Activated T-helper 1 cell treated with Interleukin-2 at 50 U/mL for 16 hours (primary cell): Measurements from ENCODE around the gene UCP1.
A peak's percentile ranks its signal among the peaks of the same experiment; 100 is the strongest.
"Not testable (repeated sequence)": the region's sequence is repeated elsewhere in the genome, so short reads cannot be mapped to it uniquely, and the experiment has no call there.

Source experiments
- DNase-seq: peaks from one replicate; pipeline ENCODE4 v3.0.0-alpha.2; 2020; ENCODE audit warnings: low read depth

The UCP1 gene

DNA sequence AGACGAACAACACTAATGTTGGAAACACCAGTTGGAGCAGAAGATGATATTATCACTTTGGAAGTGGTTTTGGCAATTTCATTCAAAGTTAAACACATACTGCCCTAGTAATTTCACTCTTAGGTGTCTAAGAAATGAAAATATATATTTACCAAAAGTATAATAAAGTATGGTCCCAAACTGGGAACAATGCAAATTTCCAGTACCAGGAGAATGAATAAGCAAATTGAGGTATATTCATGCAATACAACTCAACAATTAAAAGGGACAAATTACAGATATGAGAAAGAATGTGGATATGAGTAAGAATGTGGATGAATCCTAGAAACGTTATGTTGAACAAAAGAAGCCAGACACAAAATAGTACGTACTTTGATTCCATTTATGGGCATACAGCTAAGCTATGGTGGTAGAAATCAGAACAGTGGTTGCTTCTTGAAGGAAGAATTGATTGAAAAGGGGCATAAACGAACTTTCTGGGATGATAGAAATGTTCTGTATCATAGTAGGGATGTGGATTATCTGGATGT is 34.7 kb downstream of the UCP1 start:
- no peak for DNase-seq

DNA sequence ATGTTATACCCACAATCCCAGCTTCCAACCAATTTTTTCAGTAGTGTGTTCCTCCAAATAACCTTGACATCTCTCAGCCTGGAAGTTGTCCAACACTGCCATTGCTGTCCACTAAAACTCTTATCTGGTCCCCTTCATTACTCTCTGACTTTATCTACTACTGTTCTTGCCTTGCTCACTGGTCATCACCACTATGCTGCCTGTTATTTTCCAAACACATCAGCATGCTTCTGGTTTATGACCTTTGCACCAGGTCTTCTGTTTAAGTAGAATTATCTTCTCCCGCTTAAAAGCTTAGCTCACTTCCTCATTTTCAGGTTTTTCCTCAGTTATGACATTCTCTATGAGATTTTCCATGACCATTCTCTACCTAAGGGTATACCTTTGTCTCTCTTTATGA is 39.3 kb downstream of the UCP1 start:
- no peak for DNase-seq

DNA sequence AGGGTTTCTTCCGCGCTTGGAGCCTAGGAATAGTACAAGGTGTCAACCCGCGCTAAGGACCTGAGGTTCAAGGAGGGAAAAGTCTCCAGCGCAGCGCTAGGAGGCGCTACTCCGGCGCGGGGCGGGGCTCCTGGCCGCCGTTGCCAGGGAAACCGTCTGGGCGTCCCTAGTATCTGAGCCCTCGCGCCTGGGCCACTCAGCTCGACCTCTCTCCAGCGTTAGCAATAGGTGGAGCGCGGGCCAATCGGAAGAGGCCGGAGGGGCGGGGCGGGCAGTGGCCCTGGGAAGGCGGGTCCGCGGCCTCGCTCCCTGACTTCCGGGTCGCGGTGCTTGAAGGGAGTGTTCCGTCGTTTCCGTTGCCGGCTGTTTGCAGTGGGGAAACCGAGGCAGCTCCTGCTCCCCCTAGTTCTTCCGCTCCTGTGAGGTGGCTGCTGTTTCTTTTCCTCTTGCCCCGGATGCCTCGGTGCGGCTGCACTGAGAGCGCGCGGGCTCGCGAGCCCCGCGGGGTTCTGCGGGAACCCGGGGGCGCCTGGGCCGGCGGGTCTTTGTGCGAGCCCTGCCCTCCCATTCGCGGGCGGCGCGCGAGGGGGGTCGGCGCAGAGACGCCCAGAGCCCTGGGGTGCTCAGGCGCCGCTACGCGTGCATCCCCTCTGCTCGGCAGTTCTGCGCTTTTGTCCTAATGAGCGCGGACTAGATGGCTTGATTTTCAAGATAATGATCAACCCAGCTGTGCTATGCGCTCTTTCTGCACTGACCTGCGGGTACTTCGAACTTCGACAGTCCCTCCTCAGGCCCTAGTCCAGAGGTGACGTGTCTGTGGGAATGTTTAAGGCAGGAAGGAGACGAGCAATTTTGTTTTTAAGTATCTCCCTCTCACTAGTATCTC is 44.7 kb downstream of the UCP1 start, which contains the start of gene ELMOD2:
Gene ELMOD2 (plus strand): TSS at position 312 of the 886 bp plus-strand sequence. CDS start 1,261 bp downstream, outside the sequence.
- peak; percentile 96 for DNase-seq

DNA sequence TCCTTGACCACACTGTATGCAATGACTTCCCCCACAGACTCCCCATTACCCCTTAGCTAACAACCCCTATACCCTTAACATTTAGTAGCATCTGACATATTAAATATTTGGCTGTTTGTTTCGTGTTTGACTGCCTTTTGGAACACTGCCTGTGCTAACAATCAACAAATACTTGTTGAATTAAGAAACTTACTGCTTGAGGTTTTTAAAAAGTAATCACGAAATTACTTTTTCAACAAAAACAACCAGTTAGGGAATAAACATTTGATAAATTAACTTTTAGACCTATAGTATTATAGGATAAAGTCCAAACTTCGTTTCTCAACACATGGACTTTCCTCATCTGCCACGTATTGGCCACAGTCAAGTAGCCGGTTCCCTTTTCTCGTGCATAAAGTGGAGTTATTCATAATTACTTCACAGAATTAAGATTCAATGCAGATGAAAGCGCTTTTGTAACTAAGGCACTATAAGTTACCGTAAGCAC is 45.3 kb downstream of the UCP1 start:
- no peak for DNase-seq

DNA sequence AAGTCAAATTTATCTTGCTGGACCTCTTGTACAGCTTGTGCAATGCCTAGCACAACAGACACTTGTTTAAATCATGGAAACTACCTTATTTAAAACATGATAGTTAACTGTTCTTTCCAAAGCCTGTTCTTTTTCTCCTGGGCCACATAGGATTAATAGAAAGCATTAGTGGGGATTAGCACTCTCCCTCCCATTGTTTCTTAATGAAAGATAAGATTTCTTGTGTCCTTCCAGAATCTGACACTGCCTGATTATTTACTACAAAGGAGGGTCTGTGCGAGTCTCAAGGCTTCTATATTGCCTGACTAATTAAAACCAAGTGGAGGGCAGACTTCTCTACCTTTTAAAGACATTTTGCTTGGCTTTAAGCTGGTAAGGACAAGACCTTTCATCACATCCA is 53.3 kb downstream of the UCP1 start:
- no peak for DNase-seq

DNA sequence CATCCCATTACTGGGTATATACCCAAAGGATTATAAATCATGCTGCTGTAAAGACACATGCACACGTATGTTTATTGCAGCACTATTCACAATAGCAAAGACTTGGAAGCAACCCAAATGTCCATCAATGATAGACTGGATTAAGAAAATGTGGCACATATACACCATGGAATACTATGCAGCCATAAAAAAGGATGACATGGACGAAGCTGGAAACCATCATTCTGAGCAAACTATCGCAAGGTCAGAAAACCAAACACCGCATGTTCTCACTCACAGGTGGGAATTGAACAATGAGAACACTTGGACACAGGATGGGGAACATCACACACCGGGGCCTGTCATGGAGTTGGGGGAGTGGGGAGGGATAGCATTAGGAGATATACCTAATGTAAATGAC is 55.0 kb downstream of the UCP1 start:
- DNase-seq: not testable (repeated sequence)
